Measurements from ENCODE around the gene SERPINA12. TPM values are rescaled to one million over a fixed set of nuclear protein-coding genes. Genes with fewer than 3 reads are reported as not detected.

Gene SERPINA12
- total RNA-seq, 1 experiment from 2014 or later, result not detected

- ATAC-seq (peak; percentile 34), DNase-seq (ENCODE audit: low spot score) (no peak)
- Mint-ChIP-seq H3K4me1 (peaks cover 51% of the 10 kb centered on the region), H3K4me3 (peak overlapping the region; percentile 20), H3K27me3 (ENCODE audit: low read depth) (peaks cover 7% of the 10 kb centered on the region), H3K36me3 (peaks cover 33% of the 10 kb centered on the region), H3K9me3 (peaks cover 38% of the 10 kb centered on the region), H3K27ac (peak overlapping the region; percentile 65)
- POLR2A ChIA-PET, result interaction anchor here (0.5 kb wide), 1 partner anchor 272 kb away, joined by 4 read pairs; no protein-coding TSS in a partner anchor
- CTCF ChIA-PET, result interaction anchor here (0.5 to 4.3 kb wide), 4 partner anchors 18 to 455 kb away, joined by 3 to 33 read pairs (median 12); partner anchors contain the start of gene CCDC197
- TF ChIP-seq ESRRA (CRISPR knock-in tag; IDR thresholded peaks at IDR 0.05; ENCODE audit: borderline replicate concordance), result no peak
- TF ChIP-seq, protein P1, sequence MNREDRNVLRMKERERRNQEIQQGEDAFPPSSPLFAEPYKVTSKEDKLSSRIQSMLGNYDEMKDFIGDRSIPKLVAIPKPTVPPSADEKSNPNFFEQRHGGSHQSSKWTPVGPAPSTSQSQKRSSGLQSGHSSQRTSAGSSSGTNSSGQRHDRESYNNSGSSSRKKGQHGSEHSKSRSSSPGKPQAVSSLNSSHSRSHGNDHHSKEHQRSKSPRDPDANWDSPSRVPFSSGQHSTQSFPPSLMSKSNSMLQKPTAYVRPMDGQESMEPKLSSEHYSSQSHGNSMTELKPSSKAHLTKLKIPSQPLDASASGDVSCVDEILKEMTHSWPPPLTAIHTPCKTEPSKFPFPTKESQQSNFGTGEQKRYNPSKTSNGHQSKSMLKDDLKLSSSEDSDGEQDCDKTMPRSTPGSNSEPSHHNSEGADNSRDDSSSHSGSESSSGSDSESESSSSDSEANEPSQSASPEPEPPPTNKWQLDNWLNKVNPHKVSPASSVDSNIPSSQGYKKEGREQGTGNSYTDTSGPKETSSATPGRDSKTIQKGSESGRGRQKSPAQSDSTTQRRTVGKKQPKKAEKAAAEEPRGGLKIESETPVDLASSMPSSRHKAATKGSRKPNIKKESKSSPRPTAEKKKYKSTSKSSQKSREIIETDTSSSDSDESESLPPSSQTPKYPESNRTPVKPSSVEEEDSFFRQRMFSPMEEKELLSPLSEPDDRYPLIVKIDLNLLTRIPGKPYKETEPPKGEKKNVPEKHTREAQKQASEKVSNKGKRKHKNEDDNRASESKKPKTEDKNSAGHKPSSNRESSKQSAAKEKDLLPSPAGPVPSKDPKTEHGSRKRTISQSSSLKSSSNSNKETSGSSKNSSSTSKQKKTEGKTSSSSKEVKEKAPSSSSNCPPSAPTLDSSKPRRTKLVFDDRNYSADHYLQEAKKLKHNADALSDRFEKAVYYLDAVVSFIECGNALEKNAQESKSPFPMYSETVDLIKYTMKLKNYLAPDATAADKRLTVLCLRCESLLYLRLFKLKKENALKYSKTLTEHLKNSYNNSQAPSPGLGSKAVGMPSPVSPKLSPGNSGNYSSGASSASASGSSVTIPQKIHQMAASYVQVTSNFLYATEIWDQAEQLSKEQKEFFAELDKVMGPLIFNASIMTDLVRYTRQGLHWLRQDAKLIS (CRISPR knock-in tag; IDR thresholded peaks at IDR 0.05; ENCODE audit: borderline replicate concordance), result no peak
- no peak for TF ChIP-seq FOXK1 (CRISPR knock-in tag; IDR thresholded peaks at IDR 0.05)
- TF ChIP-seq, protein P2, sequence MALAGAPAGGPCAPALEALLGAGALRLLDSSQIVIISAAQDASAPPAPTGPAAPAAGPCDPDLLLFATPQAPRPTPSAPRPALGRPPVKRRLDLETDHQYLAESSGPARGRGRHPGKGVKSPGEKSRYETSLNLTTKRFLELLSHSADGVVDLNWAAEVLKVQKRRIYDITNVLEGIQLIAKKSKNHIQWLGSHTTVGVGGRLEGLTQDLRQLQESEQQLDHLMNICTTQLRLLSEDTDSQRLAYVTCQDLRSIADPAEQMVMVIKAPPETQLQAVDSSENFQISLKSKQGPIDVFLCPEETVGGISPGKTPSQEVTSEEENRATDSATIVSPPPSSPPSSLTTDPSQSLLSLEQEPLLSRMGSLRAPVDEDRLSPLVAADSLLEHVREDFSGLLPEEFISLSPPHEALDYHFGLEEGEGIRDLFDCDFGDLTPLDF (CRISPR knock-in tag; IDR thresholded peaks at IDR 0.05), result no peak
- TF ChIP-seq, protein P3, sequence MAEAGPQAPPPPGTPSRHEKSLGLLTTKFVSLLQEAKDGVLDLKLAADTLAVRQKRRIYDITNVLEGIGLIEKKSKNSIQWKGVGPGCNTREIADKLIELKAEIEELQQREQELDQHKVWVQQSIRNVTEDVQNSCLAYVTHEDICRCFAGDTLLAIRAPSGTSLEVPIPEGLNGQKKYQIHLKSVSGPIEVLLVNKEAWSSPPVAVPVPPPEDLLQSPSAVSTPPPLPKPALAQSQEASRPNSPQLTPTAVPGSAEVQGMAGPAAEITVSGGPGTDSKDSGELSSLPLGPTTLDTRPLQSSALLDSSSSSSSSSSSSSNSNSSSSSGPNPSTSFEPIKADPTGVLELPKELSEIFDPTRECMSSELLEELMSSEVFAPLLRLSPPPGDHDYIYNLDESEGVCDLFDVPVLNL (CRISPR knock-in tag; IDR thresholded peaks at IDR 0.05; ENCODE audit: borderline replicate concordance, low read depth), result no peak
These were observed 57.4 kb downstream of the SERPINA12 start for GRCh38 chr14:94451826-94452225.

DNA sequence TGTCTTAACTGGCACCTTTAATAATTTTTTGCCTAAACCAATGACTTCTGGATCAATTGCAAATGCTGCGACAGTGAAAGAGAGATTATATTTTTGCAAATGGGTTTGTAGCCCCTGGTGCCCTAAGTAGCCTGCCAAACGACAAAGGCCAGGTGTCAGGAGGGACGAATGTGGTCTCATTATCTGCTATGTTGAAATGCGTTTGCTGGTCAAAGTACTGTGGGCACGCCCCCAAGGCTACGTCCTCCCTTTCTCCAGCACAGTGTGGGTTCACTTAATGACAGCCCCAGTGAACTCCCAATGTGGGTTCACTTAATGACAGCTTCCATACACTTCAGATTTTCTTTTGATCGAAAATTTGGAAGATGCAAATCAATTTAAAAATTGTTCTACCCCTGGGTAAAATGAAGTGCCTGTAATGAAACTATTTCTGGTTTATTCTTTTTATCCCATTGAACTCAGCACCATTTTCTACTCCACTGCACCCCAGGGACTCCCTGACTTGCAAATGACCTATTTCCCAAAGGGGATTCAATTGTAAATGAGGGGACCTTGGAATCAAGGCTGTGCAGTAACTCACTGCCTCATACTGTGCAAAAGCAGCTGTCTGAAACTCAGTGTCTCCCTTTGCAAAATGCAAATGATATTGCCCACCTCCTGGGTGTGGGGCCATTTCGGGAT lies 58.0 kb downstream of the SERPINA12 start:
- ChIA-PET POLR2A (interaction anchor here (0.5 kb wide), 1 partner anchor 271 kb away, joined by 4 read pairs; no protein-coding TSS in a partner anchor), CTCF (interaction anchor here (0.9 to 4.3 kb wide), 3 partner anchors 18 to 98 kb away, joined by 3 to 33 read pairs (median 18); no protein-coding TSS in a partner anchor)
- peaks cover 32% of the 10 kb centered on the region for H3K9me3 Mint-ChIP-seq
- ATAC-seq (peak; percentile 85), DNase-seq (ENCODE audit: low spot score) (peak; percentile 58)
- peaks cover 7% of the 10 kb centered on the region for H3K27me3 Mint-ChIP-seq (ENCODE audit: low read depth)
- H3K4me1 Mint-ChIP-seq, result peaks cover 51% of the 10 kb centered on the region
- TF ChIP-seq ZNF512 (CRISPR knock-in tag; IDR thresholded peaks at IDR 0.05; ENCODE audit: borderline replicate concordance) (no peak), SP1 (CRISPR knock-in tag; conservative IDR thresholded peaks at IDR 0.05) (0 out of 2 replicates have a peak, but pooled peaks have one; percentile 25), SMAD4 (CRISPR knock-in tag; IDR thresholded peaks at IDR 0.05) (no peak), ZNF423 (CRISPR knock-in tag; IDR thresholded peaks at IDR 0.05) (peak; percentile 72; the same call in 1 of the 2 replicates), ZNF671 (CRISPR knock-in tag; IDR thresholded peaks at IDR 0.05) (no peak)
- H3K4me3 Mint-ChIP-seq, result peak overlapping the region; percentile 20
- H3K27ac Mint-ChIP-seq, result peak overlapping the region; percentile 65
- peaks cover 27% of the 10 kb centered on the region for H3K36me3 Mint-ChIP-seq

DNA sequence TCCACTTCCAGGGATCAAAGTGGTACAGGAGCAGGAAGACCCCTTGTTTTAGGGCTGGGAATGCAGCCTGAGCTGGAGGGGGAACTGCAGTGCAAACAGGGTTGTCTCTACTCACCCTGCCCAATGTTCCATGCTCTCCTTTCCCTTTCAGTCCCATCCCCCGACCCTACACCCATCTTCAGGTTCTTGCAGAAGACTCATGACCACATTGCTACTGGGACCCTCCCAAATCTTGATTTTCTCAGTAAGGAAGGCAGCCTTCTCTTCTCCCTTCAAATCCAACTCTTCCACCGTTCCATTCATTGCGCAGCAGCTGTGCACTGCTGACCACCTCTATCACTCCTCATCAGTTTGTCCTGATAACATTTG lies 58.6 kb downstream of the SERPINA12 start:
- peak overlapping the region; percentile 65 for H3K27ac Mint-ChIP-seq
- peaks cover 7% of the 10 kb centered on the region for H3K27me3 Mint-ChIP-seq (ENCODE audit: low read depth)
- H3K4me1 Mint-ChIP-seq, result peaks cover 46% of the 10 kb centered on the region
- ATAC-seq (peak; percentile 22), DNase-seq (ENCODE audit: low spot score) (no peak)
- TF ChIP-seq ZNF671 (CRISPR knock-in tag; IDR thresholded peaks at IDR 0.05) (no peak), NFATC4 (CRISPR knock-in tag; IDR thresholded peaks at IDR 0.05) (no peak), NR3C1 (CRISPR knock-in tag; conservative IDR thresholded peaks at IDR 0.05; ENCODE audit: low read depth) (no peak), FOXP4 (CRISPR knock-in tag; IDR thresholded peaks at IDR 0.05) (no peak), ATF6 (CRISPR knock-in tag; IDR thresholded peaks at IDR 0.05) (no peak), CTCF (IDR thresholded peaks at IDR 0.05) (no peak), NR2C2 (CRISPR knock-in tag; IDR thresholded peaks at IDR 0.05) (no peak)
- POLR2A ChIA-PET, result no interaction called here
- H3K36me3 Mint-ChIP-seq, result peaks cover 22% of the 10 kb centered on the region
- H3K9me3 Mint-ChIP-seq, result peaks cover 27% of the 10 kb centered on the region
- peak overlapping the region; percentile 20 for H3K4me3 Mint-ChIP-seq
- CTCF ChIA-PET, result interaction anchor here (0.7 to 4.3 kb wide), 4 partner anchors 17 to 144 kb away, joined by 4 to 33 read pairs (median 12); no protein-coding TSS in a partner anchor
